Activated CD8-positive, alpha-beta T cell treated with anti-CD3 and anti-CD28 coated beads for 36 hours (primary cell): Measurements from ENCODE around the gene USP47. TPM values are rescaled to one million over a fixed set of nuclear protein-coding genes. Genes with fewer than 3 reads are reported as not detected.
A peak's percentile ranks its signal among the peaks of the same experiment; 100 is the strongest.

Source experiments
- ATAC-seq: fragments of 200-7000 bp; cut with Tn5 transposase; one replicate; pipeline ENCODE4 v1.10.0; 2021; ENCODE audit warnings: mild to moderate bottlenecking, moderate library complexity
- CTCF ChIA-PET: fragments of 350-600 bp; sonication (Branson Sonifier 250); formaldehyde crosslinking; loops from one replicate; lab custom pipeline; 2021; ENCODE audit warnings: antibody characterized with exemption; lab: Charles Lee
- POLR2A ChIA-PET: fragments of 350-600 bp; sonication (Branson Sonifier 250); formaldehyde crosslinking; loops from one replicate; lab custom pipeline; 2021; ENCODE audit warnings: antibody characterized with exemption; lab: Charles Lee
- DNase-seq: peaks from one replicate; pipeline ENCODE4 v3.0.0-alpha.2; 2020
- H3K27ac Mint-ChIP-seq: one replicate; pipeline ENCODE4 v1.8.0; 2021; ENCODE audit warnings: mild to moderate bottlenecking, mixed read lengths
- H3K27me3 Mint-ChIP-seq: one replicate; pipeline ENCODE4 v1.8.0; 2021; ENCODE audit warnings: mixed read lengths
- H3K36me3 Mint-ChIP-seq: one replicate; pipeline ENCODE4 v1.8.0; 2021; ENCODE audit warnings: low read depth, mixed read lengths
- H3K4me1 Mint-ChIP-seq: one replicate; pipeline ENCODE4 v1.8.0; 2021; ENCODE audit warnings: low read depth, mixed read lengths
- H3K4me3 Mint-ChIP-seq: one replicate; pipeline ENCODE4 v1.8.0; 2021; ENCODE audit warnings: mild to moderate bottlenecking, moderate library complexity, mixed read lengths
- H3K9me3 Mint-ChIP-seq: one replicate; pipeline ENCODE4 v1.8.0; 2021; ENCODE audit warnings: mixed read lengths
- CTCF ChIP-seq: fragments of 200-600 bp; IDR thresholded peaks from one replicate; pipeline ENCODE4 v1.8.0; 2022; ENCODE audit warnings: antibody characterized with exemption, mild to moderate bottlenecking
- intact Hi-C: fragments of 100-400 bp; cut with micrococcal nuclease; formaldehyde crosslinking; loops from one replicate; pipeline ENCODE4 v1.10.0; 2022
- total RNA-seq, 2 experiments: library from RNA; stranded (reverse); gene quantifications; one replicate each; pipeline ENCODE4 v1.2.3, GENCODE V29; 2021

The USP47 gene
- total RNA-seq, 2 experiments from 2014 or later, result 37.8 to 39.7 TPM

DNA sequence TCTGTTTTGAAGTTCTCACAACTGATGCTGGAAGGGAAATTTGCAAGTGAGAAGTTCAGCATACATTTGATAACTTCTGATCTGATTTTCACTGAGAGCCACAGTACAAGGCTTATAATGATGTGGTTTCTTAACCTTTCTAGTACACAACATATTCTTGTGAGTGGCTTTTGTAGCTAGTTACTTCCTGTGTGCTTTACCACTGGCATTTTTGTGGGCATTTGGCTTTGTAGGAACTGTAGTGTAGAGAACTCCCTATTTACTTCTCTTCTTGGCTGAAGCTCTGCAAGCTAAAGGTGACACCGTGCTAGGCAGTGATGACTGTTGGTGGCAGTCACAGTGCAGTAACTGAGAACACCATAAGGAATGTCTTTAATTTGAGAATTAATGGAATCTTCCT lies 14.9 kb downstream of the USP47 start:
- ChIA-PET CTCF (interaction anchor here (1.2 to 4.9 kb wide), 7 partner anchors 7 to 57 kb away, joined by 3 to 24 read pairs (median 6); no protein-coding TSS in a partner anchor), POLR2A (interaction anchor here (0.6 to 2.1 kb wide), 4 partner anchors 12 to 891 kb away, joined by 3 to 16 read pairs (median 4); partner anchors contain the start of gene USP47)
- peak; percentile 92 for ATAC-seq
- H3K27ac Mint-ChIP-seq, result peak overlapping the region; percentile 69
- no peaks in the 10 kb centered on the region for H3K9me3 Mint-ChIP-seq
- peak overlapping the region; percentile 7 for H3K4me3 Mint-ChIP-seq
- intact Hi-C loops, result no loop called here
- peak; percentile 60 for DNase-seq
- no peaks in the 10 kb centered on the region for H3K27me3 Mint-ChIP-seq
- H3K4me1 Mint-ChIP-seq, result peaks cover 72% of the 10 kb centered on the region
- H3K36me3 Mint-ChIP-seq, result no peaks in the 10 kb centered on the region
- no peak for TF ChIP-seq CTCF

- Mint-ChIP-seq H3K27ac (peak overlapping the region; percentile 71), H3K4me3 (peak overlapping the region; percentile 26), H3K4me1 (peaks cover 68% of the 10 kb centered on the region), H3K36me3 (no peaks in the 10 kb centered on the region), H3K9me3 (no peaks in the 10 kb centered on the region), H3K27me3 (no peaks in the 10 kb centered on the region)
- ATAC-seq, result peak; percentile 14
- ChIA-PET CTCF (interaction anchor here (1.2 to 4.9 kb wide), 6 partner anchors 8 to 58 kb away, joined by 3 to 24 read pairs (median 6); no protein-coding TSS in a partner anchor), POLR2A (interaction anchor here (1.0 to 2.1 kb wide), 3 partner anchors 13 to 18 kb away, joined by 3 to 16 read pairs (median 4); partner anchors contain the start of gene USP47)
- intact Hi-C loops, result no loop called here
- no peak for DNase-seq
- no peak for TF ChIP-seq CTCF
Measured at GRCh38 chr11:11857769-11858168, 16.0 kb downstream of the USP47 start.

DNA sequence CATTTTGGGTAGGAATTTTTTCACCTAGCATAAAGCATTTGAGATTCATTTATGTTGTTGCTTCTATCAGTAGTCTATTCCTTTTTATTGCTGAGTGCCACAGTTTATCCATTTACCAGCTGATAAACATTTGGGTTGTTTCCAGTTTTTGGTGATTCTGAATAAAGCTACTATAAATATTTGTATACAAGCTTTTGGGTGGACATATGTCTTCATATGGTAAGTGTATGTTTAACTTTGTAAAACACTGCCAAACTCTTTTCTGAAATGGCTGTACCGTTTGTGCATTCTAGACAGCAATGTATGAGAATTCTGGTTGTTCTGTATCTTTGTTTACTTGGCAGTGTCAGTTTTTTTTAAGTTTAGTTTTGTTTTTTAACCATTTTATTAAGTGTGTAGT lies 16.9 kb downstream of the USP47 start:
- DNase-seq, result no peak
- H3K27ac Mint-ChIP-seq, result peak overlapping the region; percentile 2
- H3K4me1 Mint-ChIP-seq, result peaks cover 63% of the 10 kb centered on the region

DNA sequence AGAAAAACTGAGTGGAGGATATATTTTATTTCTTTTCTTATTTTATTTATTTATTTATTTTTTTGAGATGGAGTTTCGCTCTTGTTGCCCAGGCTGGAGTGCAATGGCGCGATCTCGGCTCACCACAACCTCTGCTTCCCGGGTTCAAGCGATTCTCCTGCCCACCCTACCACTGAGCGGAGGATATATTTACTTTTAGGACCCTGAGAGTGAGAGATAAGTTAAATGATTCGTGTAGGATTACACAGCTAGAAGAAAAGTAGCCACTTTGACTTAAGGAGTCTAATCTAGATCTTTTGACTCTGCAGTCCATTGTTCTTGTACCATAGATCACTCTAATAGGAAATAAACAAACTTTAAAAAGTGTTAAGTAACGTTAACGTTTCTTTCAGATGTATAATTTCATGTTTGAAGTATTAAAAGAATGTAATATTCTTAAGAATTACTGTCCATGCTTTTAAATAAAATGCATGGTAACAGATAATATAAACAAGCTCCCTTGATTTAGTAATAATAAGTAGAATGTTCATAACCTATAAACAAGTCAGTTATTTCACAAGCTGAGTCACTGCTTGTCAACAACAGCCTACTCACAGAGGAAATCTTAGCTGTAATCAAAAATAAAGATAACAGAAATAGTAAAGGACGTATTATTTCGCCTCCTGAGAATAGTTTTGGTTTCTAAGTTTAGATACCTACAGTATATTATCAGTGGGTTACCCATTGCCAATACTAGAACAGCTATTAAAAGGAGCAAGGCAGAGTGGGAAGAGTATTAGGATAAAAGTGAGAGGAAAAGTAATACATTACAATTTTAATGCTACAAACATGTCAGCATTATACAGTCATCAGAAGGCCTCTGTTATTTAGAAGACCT lies 18.6 kb downstream of the USP47 start:
- ChIA-PET CTCF (interaction anchor here (1.2 to 4.9 kb wide), 4 partner anchors 11 to 184 kb away, joined by 3 to 24 read pairs (median 4); no protein-coding TSS in a partner anchor), POLR2A (interaction anchor here (0.9 to 1.1 kb wide), 2 partner anchors 18 to 41 kb away, joined by 3 to 4 read pairs; no protein-coding TSS in a partner anchor)
- peaks cover 66% of the 10 kb centered on the region for H3K4me1 Mint-ChIP-seq
- DNase-seq (no peak), ATAC-seq (no peak)
- intact Hi-C loops, result no loop called here
- no peak overlapping the region for H3K4me3 Mint-ChIP-seq
- no peaks in the 10 kb centered on the region for H3K9me3 Mint-ChIP-seq
- no peaks in the 10 kb centered on the region for H3K36me3 Mint-ChIP-seq
- no peak overlapping the region for H3K27ac Mint-ChIP-seq
- H3K27me3 Mint-ChIP-seq, result no peaks in the 10 kb centered on the region
- TF ChIP-seq CTCF, result no peak

More for the DNA sequence above, 16.9 kb downstream of the USP47 start:
- Mint-ChIP-seq H3K36me3 (no peaks in the 10 kb centered on the region), H3K27me3 (no peaks in the 10 kb centered on the region), H3K4me3 (no peak overlapping the region), H3K9me3 (no peaks in the 10 kb centered on the region)
- ATAC-seq, result no peak
- POLR2A ChIA-PET, result interaction anchor here (1.0 kb wide), 1 partner anchor 17 kb away, joined by 4 read pairs; the partner anchor contains the start of gene USP47
- CTCF ChIA-PET, result interaction anchor here (1.2 to 4.9 kb wide), 3 partner anchors 9 to 186 kb away, joined by 3 to 24 read pairs (median 3); no protein-coding TSS in a partner anchor
- intact Hi-C loops, result no loop called here
- TF ChIP-seq CTCF, result no peak
